GM18511 (cell line): Measurements from ENCODE around the gene CORO7.

ENCODE experiments used
- ATAC-seq: cut with Tn5 transposase; IDR thresholded peaks from one replicate; pipeline ENCODE4 v1.9.1; 2021; ENCODE audit warnings: mild to moderate bottlenecking, moderate library complexity; ENCODE audit not compliant: unreplicated experiment

Gene CORO7

GRCh38 chr16:4373356-4373908 lies 43.0 kb downstream of the CORO7 start:
- ATAC-seq = no peak

GRCh38 chr16:4372578-4373355 lies 43.6 kb downstream of the CORO7 start:
- no peak for ATAC-seq

- ATAC-seq = peak; percentile 51
These were observed 44.3 kb downstream of the CORO7 start for GRCh38 chr16:4372001-4372577.

- peak; percentile 64 for ATAC-seq
These were observed 44.9 kb downstream of the CORO7 start, which contains the start of gene VASN for GRCh38 chr16:4371357-4372000. TSS of gene VASN (plus strand) at chr16:4371848. CDS start at chr16:4380878, 9,030 bp downstream.

GRCh38 chr16:4370570-4371356 lies 45.6 kb downstream of the CORO7 start:
- no peak for ATAC-seq

- ATAC-seq = no peak
These were observed 46.2 kb downstream of the CORO7 start for GRCh38 chr16:4370151-4370550.

- ATAC-seq = no peak
These were observed 47.2 kb downstream of the CORO7 start for GRCh38 chr16:4369007-4369733.

GRCh38 chr16:4367393-4367856 lies 49.0 kb downstream of the CORO7 start:
- ATAC-seq = no peak

- ATAC-seq = no peak
These were observed 50.4 kb downstream of the CORO7 start for GRCh38 chr16:4366016-4366415.

- no peak for ATAC-seq
These were observed 50.8 kb downstream of the CORO7 start for GRCh38 chr16:4365615-4366014.

GRCh38 chr16:4365014-4365406 lies 51.4 kb downstream of the CORO7 start:
- ATAC-seq = peak; percentile 96

- no peak for ATAC-seq
These were observed 52.0 kb downstream of the CORO7 start for GRCh38 chr16:4364196-4365013.

- no peak for ATAC-seq
These were observed 53.8 kb downstream of the CORO7 start for GRCh38 chr16:4362476-4363135.

- ATAC-seq = no peak
These were observed 54.5 kb downstream of the CORO7 start for GRCh38 chr16:4361944-4362311.

- ATAC-seq = no peak
These were observed 55.1 kb downstream of the CORO7 start for GRCh38 chr16:4361033-4361943.

- ATAC-seq = no peak
These were observed 55.8 kb downstream of the CORO7 start for GRCh38 chr16:4360538-4361021.

- ATAC-seq = no peak
These were observed 56.5 kb downstream of the CORO7 start for GRCh38 chr16:4359914-4360313.
